Keratinocyte (primary cell): Measurements from ENCODE around the gene TAS2R7. TPM values are rescaled to one million over a fixed set of nuclear protein-coding genes. Genes with fewer than 3 reads are reported as not detected.
"Not testable (repeated sequence)": the region's sequence is repeated elsewhere in the genome, so short reads cannot be mapped to it uniquely, and the experiment has no call there.

ENCODE experiments used
- DNase-seq: peaks from one replicate; pipeline ENCODE4 v3.0.0-alpha.2; 2011; ENCODE audit warnings: low read depth, missing footprints, low spot score
- FAIRE-seq: peaks from 2 replicates; lab custom pipeline; 2011; peaks lifted over from hg19 to GRCh38; lab: Jason Lieb, UNC
- H2AFZ ChIP-seq: 2 replicates; pipeline ENCODE4 v1.6.0; 2012; ENCODE audit warnings: low read length, control low read depth, inconsistent platforms; ENCODE audit not compliant: control insufficient read depth
- H3K27ac ChIP-seq: 2 replicates; pipeline ENCODE4 v1.5.1; 2011; ENCODE audit warnings: low read length; ENCODE audit not compliant: control insufficient read depth, insufficient read depth
- H3K27me3 ChIP-seq: 3 replicates; pipeline ENCODE4 v1.6.0; 2011; ENCODE audit warnings: low read length; ENCODE audit not compliant: control insufficient read depth, insufficient read depth; ENCODE audit errors: extremely low read depth
- H3K36me3 ChIP-seq, 2 experiments: 2 replicates in 1 of 2; 3 replicates in 1 of 2; pipeline ENCODE4 v1.5.1; 2011; ENCODE audit warnings: low read length in 2 of 2, mild to moderate bottlenecking in 1 of 2; ENCODE audit not compliant: control insufficient read depth in 2 of 2, insufficient read depth in 2 of 2; ENCODE audit errors: extremely low read depth in 1 of 2
- H3K4me1 ChIP-seq: 3 replicates; pipeline ENCODE4 v1.5.1; 2011; ENCODE audit warnings: low read length; ENCODE audit not compliant: control insufficient read depth, insufficient read depth; ENCODE audit errors: extremely low read depth
- H3K4me2 ChIP-seq: 3 replicates; pipeline ENCODE4 v1.6.0; 2011; ENCODE audit warnings: low read depth, low read length; ENCODE audit not compliant: control insufficient read depth, insufficient read depth; ENCODE audit errors: extremely low read depth
- H3K4me3 ChIP-seq, 3 experiments: fragments of 200-600 bp in 1 of 3; sonication (generic) in 1 of 3; 2 replicates in 2 of 3; 3 replicates in 1 of 3; pipeline ENCODE4 v1.5.1; 2011 to 2016; ENCODE audit warnings: low read length in 3 of 3, mild to moderate bottlenecking in 3 of 3, control low read depth in 2 of 3, inconsistent platforms in 1 of 3, low read depth in 1 of 3, mixed read lengths in 1 of 3, mixed run types in 1 of 3, moderate library complexity in 1 of 3; ENCODE audit not compliant: control insufficient read depth in 2 of 3, insufficient read depth in 2 of 3; ENCODE audit errors: extremely low read depth in 1 of 3
- H3K79me2 ChIP-seq: 2 replicates; pipeline ENCODE4 v1.6.0; 2012; ENCODE audit warnings: low read length; ENCODE audit not compliant: control insufficient read depth, insufficient read depth
- H3K9ac ChIP-seq: 3 replicates; pipeline ENCODE4 v1.6.0; 2011; ENCODE audit warnings: low read length; ENCODE audit not compliant: control insufficient read depth, insufficient read depth; ENCODE audit errors: extremely low read depth
- H3K9me1 ChIP-seq: 3 replicates; pipeline ENCODE4 v1.6.0; 2011; ENCODE audit warnings: low read length; ENCODE audit not compliant: control insufficient read depth, insufficient read depth; ENCODE audit errors: extremely low read depth
- H3K9me3 ChIP-seq: 2 replicates; pipeline ENCODE4 v1.5.1; 2012; ENCODE audit warnings: low read depth, low read length; ENCODE audit not compliant: control insufficient read depth
- H4K20me1 ChIP-seq: 3 replicates; pipeline ENCODE4 v1.6.0; 2011; ENCODE audit warnings: low read length; ENCODE audit not compliant: control insufficient read depth, insufficient read depth; ENCODE audit errors: extremely low read depth
- EZH2 ChIP-seq: IDR thresholded peaks from one replicate; pipeline ENCODE4 v1.6.1; 2012; ENCODE audit warnings: inconsistent platforms, mild to moderate bottlenecking, low read length, moderate library complexity
- dilution Hi-C: fragments of 300-500 bp; cut with MboI; formaldehyde crosslinking; loops from one replicate; pipeline ENCODE4 v1.7.0; 2020; ENCODE audit warnings: low sequenced_read_pairs; ENCODE audit not compliant: extremely low pct_ligation_motif_present
- polyA plus RNA-seq, 5 experiments: library from polyadenylated mRNA; depleted of rRNA in 3 of 5; stranded (reverse) in 3 of 5; stranded (forward) in 1 of 5; unstranded in 1 of 5; fragments of >200 nt; gene quantifications; 1 replicate in 1 of 5; 2 replicates in 3 of 5; 3 replicates in 1 of 5; pipeline versions ENCODE4 v1.2.1 to v1.2.3, GENCODE V29; 2011 to 2012; ENCODE audit warnings: missing spikeins in 2 of 5, low read depth in 1 of 5, low replicate concordance in 1 of 5
- TF ChIP-seq, protein P1 (sequence below), 3 experiments: IDR thresholded peaks in 1 of 3; conservative IDR thresholded peaks in 1 of 3; optimal IDR thresholded peaks in 1 of 3; 2 replicates in 2 of 3; 3 replicates in 1 of 3; pipeline versions ENCODE3 to v1.5.1; 2011; ENCODE audit warnings: low read length in 3 of 3, mild to moderate bottlenecking in 3 of 3, moderate library complexity in 2 of 3, control low read depth in 1 of 3, inconsistent platforms in 1 of 3; ENCODE audit not compliant: insufficient read depth in 2 of 3; ENCODE audit errors: extremely low read depth in 1 of 3

TAS2R7 gene
- polyA plus RNA-seq, 1 donor (not counting 4 experiments of a cell fraction or from before 2014, with no cell fraction given): not detected

DNA sequence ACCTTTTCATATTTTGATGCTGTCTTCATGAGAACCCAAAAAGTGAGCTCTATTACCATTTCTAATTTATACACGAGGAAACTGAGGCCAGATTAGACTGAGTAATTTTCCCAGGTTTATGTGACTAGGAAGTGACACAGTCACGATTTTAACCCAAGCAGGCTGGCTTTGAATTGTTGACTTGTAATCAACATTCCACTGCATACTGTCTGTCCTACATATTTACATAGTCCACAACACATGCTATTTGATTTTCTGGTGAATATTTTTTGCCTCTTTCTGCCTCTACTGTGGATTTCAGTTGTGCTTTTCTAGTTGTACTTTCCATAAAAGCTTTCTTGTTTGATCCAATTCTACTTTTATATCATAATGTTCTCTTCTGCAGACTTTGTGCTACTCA is 8.2 kb downstream of the TAS2R7 start:
- no peak for DNase-seq
- FAIRE-seq: no peak
- TF ChIP-seq EZH2: no peak
- TF ChIP-seq, protein P1, sequence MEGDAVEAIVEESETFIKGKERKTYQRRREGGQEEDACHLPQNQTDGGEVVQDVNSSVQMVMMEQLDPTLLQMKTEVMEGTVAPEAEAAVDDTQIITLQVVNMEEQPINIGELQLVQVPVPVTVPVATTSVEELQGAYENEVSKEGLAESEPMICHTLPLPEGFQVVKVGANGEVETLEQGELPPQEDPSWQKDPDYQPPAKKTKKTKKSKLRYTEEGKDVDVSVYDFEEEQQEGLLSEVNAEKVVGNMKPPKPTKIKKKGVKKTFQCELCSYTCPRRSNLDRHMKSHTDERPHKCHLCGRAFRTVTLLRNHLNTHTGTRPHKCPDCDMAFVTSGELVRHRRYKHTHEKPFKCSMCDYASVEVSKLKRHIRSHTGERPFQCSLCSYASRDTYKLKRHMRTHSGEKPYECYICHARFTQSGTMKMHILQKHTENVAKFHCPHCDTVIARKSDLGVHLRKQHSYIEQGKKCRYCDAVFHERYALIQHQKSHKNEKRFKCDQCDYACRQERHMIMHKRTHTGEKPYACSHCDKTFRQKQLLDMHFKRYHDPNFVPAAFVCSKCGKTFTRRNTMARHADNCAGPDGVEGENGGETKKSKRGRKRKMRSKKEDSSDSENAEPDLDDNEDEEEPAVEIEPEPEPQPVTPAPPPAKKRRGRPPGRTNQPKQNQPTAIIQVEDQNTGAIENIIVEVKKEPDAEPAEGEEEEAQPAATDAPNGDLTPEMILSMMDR (optimal IDR thresholded peaks at IDR 0.05 in 1 of 3, IDR thresholded peaks at IDR 0.05 in 1 of 3, conservative IDR thresholded peaks at IDR 0.05 in 1 of 3; ENCODE audit: extremely low read depth in 1 of 3, insufficient read depth in 2 of 3, low read length in 3 of 3): no peak
- Histone ChIP-seq H3K4me2 (no peak overlapping the region), H3K9me1 (no peaks in the 10 kb centered on the region), H4K20me1 (no peaks in the 10 kb centered on the region), H2AFZ (no peak overlapping the region), H3K27me3 (no peaks in the 10 kb centered on the region), H3K4me1 (no peaks in the 10 kb centered on the region), H3K9ac (no peak overlapping the region), H3K9me3 (no peaks in the 10 kb centered on the region), H3K27ac (no peak overlapping the region), H3K36me3 (no peaks in the 10 kb centered on the region), H3K4me3 (no peak overlapping the region), H3K79me2 (no peaks in the 10 kb centered on the region)
- dilution Hi-C loops: no loop called here

DNA sequence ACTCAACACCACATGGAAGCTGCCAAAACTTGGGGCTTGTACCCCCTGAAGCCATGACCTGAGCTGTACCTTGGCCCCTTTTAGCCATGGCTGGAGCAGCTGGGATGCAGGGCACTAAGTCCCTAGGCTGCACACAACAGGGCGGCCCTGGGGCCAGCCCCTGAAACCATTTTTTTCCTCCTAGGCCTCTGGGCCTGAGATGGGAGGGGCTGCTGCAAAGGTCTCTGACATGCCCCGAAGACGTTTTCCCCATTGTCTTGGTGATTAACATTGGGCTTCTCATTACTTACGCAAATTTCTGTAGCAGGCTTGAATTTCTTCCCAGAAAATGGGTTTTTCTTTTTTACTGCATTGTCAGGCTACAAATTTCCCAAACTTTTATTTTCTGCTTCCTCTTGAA is 10.7 kb downstream of the TAS2R7 start:
- DNase-seq, H3K4me3 ChIP-seq, H3K79me2 ChIP-seq, H3K4me1 ChIP-seq, H3K9me1 ChIP-seq, H3K4me2 ChIP-seq, H3K27me3 ChIP-seq, H2AFZ ChIP-seq, H3K9ac ChIP-seq, H3K27ac ChIP-seq, FAIRE-seq, dilution Hi-C loops, H4K20me1 ChIP-seq, H3K36me3 ChIP-seq, H3K9me3 ChIP-seq: not testable (repeated sequence)

DNA sequence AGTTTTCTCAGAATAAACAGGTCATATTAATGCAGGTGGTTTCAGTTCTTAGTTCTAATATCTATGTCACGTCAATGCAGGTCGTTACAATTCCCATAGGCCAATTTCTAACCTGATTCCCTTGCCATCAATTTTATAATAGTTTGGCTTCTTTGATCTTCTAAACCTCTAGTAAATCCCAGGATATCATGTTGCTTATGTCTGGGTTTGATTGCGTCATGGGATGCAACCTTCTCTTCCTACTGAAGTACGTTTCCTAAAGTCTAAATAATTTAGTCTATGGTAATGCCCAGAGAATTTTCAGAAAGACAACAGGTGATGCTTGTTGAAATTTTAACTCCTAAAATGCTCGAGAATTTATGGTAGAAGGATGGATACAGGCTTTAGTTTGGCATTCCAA is 19.2 kb downstream of the TAS2R7 start:
- Histone ChIP-seq H3K27ac (no peak overlapping the region), H3K9ac (no peak overlapping the region), H2AFZ (no peak overlapping the region), H3K36me3 (no peaks in the 10 kb centered on the region), H3K9me3 (no peaks in the 10 kb centered on the region), H3K4me1 (no peaks in the 10 kb centered on the region), H3K9me1 (no peaks in the 10 kb centered on the region), H3K79me2 (no peaks in the 10 kb centered on the region), H3K4me2 (no peak overlapping the region), H4K20me1 (no peaks in the 10 kb centered on the region), H3K27me3 (no peaks in the 10 kb centered on the region), H3K4me3 (no peak overlapping the region)
- FAIRE-seq: no peak
- dilution Hi-C loops: no loop called here
- no peak for DNase-seq
- TF ChIP-seq, protein P1 (optimal IDR thresholded peaks at IDR 0.05 in 1 of 3, IDR thresholded peaks at IDR 0.05 in 1 of 3, conservative IDR thresholded peaks at IDR 0.05 in 1 of 3; ENCODE audit: extremely low read depth in 1 of 3, insufficient read depth in 2 of 3, low read length in 3 of 3): no peak
- TF ChIP-seq EZH2: no peak
